Neuron (in vitro differentiated cells): ENCODE data around the gene BABAM1.

Experiments used
- H2AFZ ChIP-seq: one replicate; pipeline ENCODE4 v1.6.1; 2013; ENCODE audit warnings: low read depth, mild to moderate bottlenecking, inconsistent platforms, low read length, moderate library complexity
- H3K27me3 ChIP-seq: one replicate; pipeline ENCODE4 v1.6.1; 2013; ENCODE audit warnings: low read length; ENCODE audit not compliant: insufficient read depth
- H3K36me3 ChIP-seq: one replicate; pipeline ENCODE4 v1.6.1; 2013; ENCODE audit warnings: low read length; ENCODE audit not compliant: insufficient read depth
- H3K4me1 ChIP-seq: one replicate; pipeline ENCODE4 v1.6.1; 2013; ENCODE audit warnings: low read length; ENCODE audit not compliant: insufficient read depth
- H3K4me3 ChIP-seq: 2 replicates; pipeline ENCODE4 v1.5.1; 2013; ENCODE audit warnings: mild to moderate bottlenecking, low read length, moderate library complexity
- H3K9me3 ChIP-seq: one replicate; pipeline ENCODE4 v1.6.1; 2013; ENCODE audit warnings: low read length

Gene BABAM1

GRCh38 chr19:17236811-17237543 lies 30.3 kb upstream of the BABAM1 start:
- Histone ChIP-seq H3K27me3 (no peaks in the 10 kb centered on the region), H3K9me3 (no peaks in the 10 kb centered on the region), H2AFZ (no peak overlapping the region), H3K4me3 (no peak overlapping the region), H3K4me1 (peaks cover 10% of the 10 kb centered on the region), H3K36me3 (peaks cover 36% of the 10 kb centered on the region)

DNA sequence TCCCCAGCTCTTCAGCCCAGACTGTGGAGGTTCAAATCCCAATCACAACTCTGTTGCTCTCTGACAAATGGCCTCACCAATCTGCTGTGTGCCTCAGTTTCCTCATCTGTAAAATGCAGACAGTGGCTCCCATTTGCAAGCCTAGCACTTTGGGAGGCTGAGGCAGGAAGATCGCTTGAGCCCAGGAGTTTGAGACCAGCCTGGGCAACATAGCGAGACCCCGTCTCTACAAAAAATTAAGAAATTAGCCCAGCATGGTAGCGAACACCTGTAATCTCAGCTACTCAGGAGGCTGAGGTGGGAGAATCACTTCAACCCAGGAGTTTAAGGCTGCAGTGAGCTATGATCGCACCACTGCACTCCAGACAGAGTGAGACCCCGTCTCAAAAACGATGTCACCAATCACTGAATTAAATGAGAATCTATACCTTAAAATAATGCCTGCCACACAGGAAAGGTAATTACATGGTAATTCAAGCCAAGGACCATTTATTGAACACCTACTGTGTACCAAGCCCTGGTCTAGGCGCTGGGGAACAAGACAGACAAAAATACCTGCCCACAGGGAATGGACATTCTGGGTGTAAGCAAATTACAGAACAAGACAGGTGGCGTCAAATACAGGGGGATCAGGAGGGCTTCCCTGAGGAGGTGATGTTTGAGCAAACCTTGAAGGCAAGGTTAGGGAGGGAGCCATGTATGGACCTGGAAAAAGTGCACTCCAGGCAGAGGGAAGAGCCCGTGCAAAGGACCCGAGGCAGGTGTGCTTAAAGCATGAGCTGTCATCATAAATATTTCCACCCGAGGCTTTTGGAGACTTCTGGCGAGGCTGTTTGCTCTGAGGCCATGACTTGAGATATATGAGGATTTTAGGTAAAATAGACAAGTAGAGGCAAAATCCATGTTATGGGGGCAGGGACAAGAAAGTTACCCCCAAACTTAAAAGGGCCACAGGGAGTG lies 29.2 kb upstream of the BABAM1 start:
- H3K4me1 ChIP-seq: peaks cover 10% of the 10 kb centered on the region
- H2AFZ ChIP-seq: no peak overlapping the region
- H3K4me3 ChIP-seq: no peak overlapping the region
- peaks cover 27% of the 10 kb centered on the region for H3K36me3 ChIP-seq
- no peaks in the 10 kb centered on the region for H3K27me3 ChIP-seq
- H3K9me3 ChIP-seq: no peaks in the 10 kb centered on the region

DNA sequence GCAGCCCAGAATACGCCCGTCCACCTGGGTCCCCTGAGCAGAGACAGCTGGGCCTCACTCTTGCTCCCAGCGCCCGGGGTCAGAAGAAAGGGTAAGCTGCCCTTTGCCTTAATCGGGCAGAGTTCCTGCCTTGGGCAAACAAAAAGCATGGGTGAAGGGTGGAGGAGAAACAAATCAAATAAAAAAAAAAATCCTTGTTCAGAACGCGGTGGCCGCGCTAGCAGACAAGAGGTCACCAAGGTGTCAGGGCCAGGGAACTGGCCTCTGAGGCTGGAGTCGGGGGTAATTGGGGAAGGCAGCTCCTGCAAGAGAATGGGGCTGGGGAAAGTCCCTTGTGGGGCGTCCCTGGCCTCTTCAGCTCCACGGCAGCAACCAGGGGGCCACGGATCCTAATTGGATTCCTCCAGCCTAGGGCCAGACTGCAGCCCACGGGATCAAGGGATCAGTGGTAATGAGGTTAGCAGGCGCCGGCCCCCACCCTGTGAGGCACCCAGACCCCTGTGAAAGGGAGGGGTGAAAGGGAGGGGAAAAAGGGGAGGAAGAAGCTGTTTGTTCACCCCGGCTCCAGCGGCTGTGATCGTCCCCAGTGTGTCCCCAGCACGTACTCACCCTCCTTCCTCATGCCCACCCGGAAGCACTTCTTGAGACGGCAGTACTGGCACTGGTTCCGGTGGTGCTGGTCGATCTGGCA lies 27.0 kb upstream of the BABAM1 start:
- Histone ChIP-seq H3K9me3 (no peaks in the 10 kb centered on the region), H3K4me1 (peaks cover 23% of the 10 kb centered on the region), H3K27me3 (no peaks in the 10 kb centered on the region), H2AFZ (no peak overlapping the region), H3K36me3 (peaks cover 19% of the 10 kb centered on the region), H3K4me3 (no peak overlapping the region)

DNA sequence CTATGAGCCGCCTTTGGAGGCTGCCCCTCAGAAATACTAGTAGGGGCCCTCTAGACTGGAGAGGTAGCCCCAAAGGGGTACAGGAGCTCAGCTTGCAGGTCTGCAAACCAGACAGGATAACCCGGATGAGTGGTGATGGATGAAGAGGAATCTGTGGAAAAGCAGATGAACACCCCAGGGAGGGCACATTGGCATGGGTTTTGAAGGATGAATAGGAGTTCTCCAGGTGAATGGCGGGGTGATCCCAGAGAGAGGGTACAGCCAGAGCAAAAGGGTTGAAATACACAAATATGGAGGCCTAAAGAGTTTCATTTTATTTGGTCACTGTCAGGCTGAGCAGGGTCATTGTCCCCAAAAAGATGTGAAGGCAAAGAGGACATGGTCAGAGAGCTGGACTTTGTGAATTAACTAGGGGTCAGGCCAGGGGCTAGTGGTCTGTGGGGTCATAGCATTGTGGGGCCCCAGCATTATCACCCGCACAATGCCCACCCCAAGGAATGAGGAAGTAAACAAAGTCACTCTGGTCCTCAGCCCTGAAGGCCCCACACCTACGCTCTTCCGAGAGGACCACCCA lies 26.3 kb upstream of the BABAM1 start:
- H3K4me3 ChIP-seq: no peak overlapping the region
- no peaks in the 10 kb centered on the region for H3K27me3 ChIP-seq
- H3K9me3 ChIP-seq: no peaks in the 10 kb centered on the region
- no peak overlapping the region for H2AFZ ChIP-seq
- H3K36me3 ChIP-seq: peaks cover 19% of the 10 kb centered on the region
- H3K4me1 ChIP-seq: peaks cover 23% of the 10 kb centered on the region

GRCh38 chr19:17242431-17243208 lies 24.6 kb upstream of the BABAM1 start:
- peaks cover 13% of the 10 kb centered on the region for H3K36me3 ChIP-seq
- no peak overlapping the region for H3K4me3 ChIP-seq
- H2AFZ ChIP-seq: no peak overlapping the region
- H3K27me3 ChIP-seq: no peaks in the 10 kb centered on the region
- peaks cover 32% of the 10 kb centered on the region for H3K4me1 ChIP-seq
- no peaks in the 10 kb centered on the region for H3K9me3 ChIP-seq

- peaks cover 12% of the 10 kb centered on the region for H3K36me3 ChIP-seq
- peak overlapping the region; percentile 98 for H3K4me3 ChIP-seq
- no peaks in the 10 kb centered on the region for H3K9me3 ChIP-seq
- H3K27me3 ChIP-seq: no peaks in the 10 kb centered on the region
- H3K4me1 ChIP-seq: peaks cover 39% of the 10 kb centered on the region
- no peak overlapping the region for H2AFZ ChIP-seq
These were observed 23.9 kb upstream of the BABAM1 start for GRCh38 chr19:17243211-17243829.

DNA sequence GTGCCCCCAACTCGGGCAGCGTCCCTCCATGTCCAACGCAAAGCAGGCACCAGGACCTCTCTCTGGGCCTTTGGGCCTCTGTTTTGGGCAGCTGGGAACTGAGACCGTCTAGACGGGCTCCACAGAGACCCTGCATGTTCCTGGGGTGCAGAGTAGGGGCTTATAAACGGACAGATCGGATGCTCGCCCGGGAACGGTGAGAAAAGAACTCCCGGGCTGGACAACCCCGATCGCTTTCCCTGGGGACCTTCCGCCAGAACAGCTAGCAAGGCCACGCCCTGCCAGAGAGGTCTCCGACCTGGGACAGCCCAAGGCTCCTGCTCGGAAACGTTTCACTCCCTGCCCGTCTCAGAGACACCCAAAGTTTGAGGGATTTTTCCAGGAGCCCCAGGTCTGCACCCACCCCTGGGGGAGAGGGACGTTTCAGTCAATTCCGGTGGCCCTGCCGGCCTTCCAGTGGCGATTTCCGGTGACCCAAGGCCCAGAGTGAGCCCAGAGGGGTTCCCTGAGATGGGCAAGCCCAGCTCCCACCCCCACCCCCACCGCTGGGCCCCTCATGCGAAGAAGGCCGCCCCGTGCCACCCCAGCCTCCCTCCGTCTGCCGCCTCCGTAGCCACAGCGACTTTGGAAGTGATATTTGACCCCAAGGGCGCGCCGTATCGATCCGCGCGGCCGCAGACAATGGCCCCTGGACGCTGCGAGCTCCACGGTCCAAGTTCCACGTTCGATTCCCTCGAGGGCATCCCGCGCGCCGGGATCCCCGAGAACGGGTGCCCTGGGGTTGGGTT lies 23.2 kb upstream of the BABAM1 start:
- H3K36me3 ChIP-seq: peaks cover 7% of the 10 kb centered on the region
- no peak overlapping the region for H2AFZ ChIP-seq
- peaks cover 45% of the 10 kb centered on the region for H3K4me1 ChIP-seq
- H3K27me3 ChIP-seq: no peaks in the 10 kb centered on the region
- H3K4me3 ChIP-seq: peak overlapping the region; percentile 98
- no peaks in the 10 kb centered on the region for H3K9me3 ChIP-seq

- Histone ChIP-seq H3K4me1 (peaks cover 46% of the 10 kb centered on the region), H2AFZ (no peak overlapping the region), H3K9me3 (no peaks in the 10 kb centered on the region), H3K4me3 (peak overlapping the region; percentile 98), H3K27me3 (no peaks in the 10 kb centered on the region), H3K36me3 (peaks cover 7% of the 10 kb centered on the region)
These were observed 22.4 kb upstream of the BABAM1 start for GRCh38 chr19:17244618-17245534.

DNA sequence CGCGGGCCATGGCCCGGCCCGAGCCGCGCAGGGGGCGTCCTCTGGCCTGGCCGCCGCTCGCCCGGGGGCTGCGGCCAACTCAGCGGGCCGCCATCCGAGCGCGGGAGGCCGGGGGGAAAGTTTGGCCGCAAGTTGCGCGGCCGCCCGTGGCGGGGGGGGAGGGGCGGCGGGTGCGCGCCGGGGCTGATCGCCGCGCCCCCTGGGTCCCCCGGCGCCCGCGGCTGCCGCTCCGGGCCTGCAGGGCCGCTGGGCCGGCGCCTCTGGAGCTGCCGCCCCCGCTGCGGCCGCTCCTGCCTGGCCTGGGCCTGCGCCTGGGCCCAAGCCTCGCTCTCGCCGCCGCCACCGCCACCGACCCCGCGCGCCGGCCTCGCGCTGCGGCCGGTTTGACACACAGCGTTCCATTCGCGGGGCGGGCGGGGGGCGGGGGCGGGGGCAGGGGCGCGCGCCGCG lies 21.7 kb upstream of the BABAM1 start, which contains the start of gene NR2F6:
Gene NR2F6, minus strand, starts transcription at position 385 of the 450 bp plus-strand sequence. CDS start 699 bp downstream, outside the sequence.
- H3K4me1 ChIP-seq: peaks cover 40% of the 10 kb centered on the region

DNA sequence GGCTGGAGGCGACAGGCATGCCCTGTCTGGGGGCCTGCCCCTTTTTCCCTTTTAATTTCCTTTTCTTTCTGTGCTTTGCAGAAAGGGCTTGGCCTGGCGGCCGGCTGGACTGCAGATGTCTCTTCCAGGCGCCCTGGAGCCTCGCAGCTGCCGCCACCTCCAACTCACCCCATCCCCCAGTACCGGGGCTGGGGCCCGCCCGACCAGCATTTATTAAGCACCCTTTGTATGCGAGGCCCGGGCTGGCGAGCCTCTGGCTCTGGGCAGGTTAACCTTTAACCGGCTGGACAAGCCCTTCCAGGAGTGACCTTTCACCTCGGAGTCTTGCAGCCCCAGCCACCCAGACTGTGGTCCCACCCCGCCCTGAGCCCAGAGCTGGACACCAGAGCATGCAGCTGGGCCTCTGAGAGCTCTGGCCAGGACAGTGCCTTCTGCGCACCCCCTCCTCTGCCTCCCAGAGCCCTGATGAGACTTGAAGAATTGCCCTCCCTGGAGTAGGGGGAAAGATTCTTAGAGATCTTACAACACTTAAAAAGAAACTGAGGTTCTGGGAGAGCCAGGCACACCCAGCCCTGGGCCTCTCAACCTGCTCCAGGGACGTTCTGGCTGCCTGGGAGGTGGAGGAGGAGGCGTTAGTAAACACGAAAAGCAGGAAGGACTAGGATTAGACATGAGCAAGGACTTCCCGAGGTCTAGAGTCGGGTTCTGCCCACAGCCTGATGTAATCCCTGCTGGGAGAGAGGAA lies 20.4 kb upstream of the BABAM1 start:
- H3K4me1 ChIP-seq: peaks cover 37% of the 10 kb centered on the region
- no peaks in the 10 kb centered on the region for H3K9me3 ChIP-seq
- H3K4me3 ChIP-seq: peak overlapping the region; percentile 37
- no peaks in the 10 kb centered on the region for H3K36me3 ChIP-seq
- peak overlapping the region; percentile 13 for H2AFZ ChIP-seq
- H3K27me3 ChIP-seq: no peaks in the 10 kb centered on the region

More for the DNA sequence above, 21.7 kb upstream of the BABAM1 start, which contains the start of gene NR2F6:
- H3K9me3 ChIP-seq: no peaks in the 10 kb centered on the region
- H2AFZ ChIP-seq: peak within 1 kb of the TSS; percentile 13
- peaks cover 5% of the 10 kb centered on the region for H3K36me3 ChIP-seq
- peak within 1 kb of the TSS; percentile 98 for H3K4me3 ChIP-seq
- H3K27me3 ChIP-seq: no peaks in the 10 kb centered on the region
